Fibroblast of lung (primary cell): ENCODE results near the gene SLC22A1. TPM values are rescaled to one million over a fixed set of nuclear protein-coding genes. Genes with fewer than 3 reads are reported as not detected.

Source experiments
- DNase-seq, 2 donors: peaks; one replicate each; pipeline versions ENCODE4 v3.0.0 to v3.0.0-alpha.2; 2010; ENCODE audit warnings: low read depth in 2 of 2
- H2AFZ ChIP-seq: 2 replicates; pipeline ENCODE4 v1.5.1; 2012; ENCODE audit warnings: low read length, control low read depth, inconsistent platforms
- H3K27ac ChIP-seq: 2 replicates; pipeline ENCODE4 v1.5.1; 2011; ENCODE audit warnings: low read length, control low read depth; ENCODE audit not compliant: insufficient read depth
- H3K27me3 ChIP-seq: 2 replicates; pipeline ENCODE4 v1.5.1; 2011; ENCODE audit warnings: mild to moderate bottlenecking, low read length; ENCODE audit not compliant: control insufficient read depth, insufficient read depth
- H3K36me3 ChIP-seq: 2 replicates; pipeline ENCODE4 v1.5.1; 2011; ENCODE audit warnings: low read length; ENCODE audit not compliant: control insufficient read depth, insufficient read depth
- H3K4me1 ChIP-seq: 2 replicates; pipeline ENCODE4 v1.5.1; 2011; ENCODE audit warnings: low read length; ENCODE audit not compliant: control insufficient read depth, insufficient read depth; ENCODE audit errors: extremely low read depth
- H3K4me2 ChIP-seq: 2 replicates; pipeline ENCODE4 v1.5.1; 2011; ENCODE audit warnings: low read length, control low read depth; ENCODE audit not compliant: insufficient read depth; ENCODE audit errors: extremely low read depth
- H3K4me3 ChIP-seq, 4 experiments: fragments of 200-600 bp in 1 of 4; sonication (generic) in 1 of 4; replicated peaks in 1 of 4; 2 replicates each; pipeline ENCODE4 v1.5.1; 2011 to 2016; ENCODE audit warnings: low read length in 4 of 4, low read depth in 3 of 4, mild to moderate bottlenecking in 3 of 4, control low read depth in 2 of 4, inconsistent platforms in 1 of 4, mixed read lengths in 1 of 4; ENCODE audit not compliant: insufficient read depth in 1 of 4; ENCODE audit errors: control extremely low read depth in 1 of 4
- H3K79me2 ChIP-seq: 2 replicates; pipeline ENCODE4 v1.5.1; 2012; ENCODE audit warnings: mild to moderate bottlenecking, low read length, inconsistent platforms; ENCODE audit not compliant: control insufficient read depth, insufficient read depth
- H3K9ac ChIP-seq: 2 replicates; pipeline ENCODE4 v1.5.1; 2011; ENCODE audit warnings: mild to moderate bottlenecking, low read length, control low read depth; ENCODE audit not compliant: insufficient read depth
- H3K9me3 ChIP-seq: 2 replicates; pipeline ENCODE4 v1.5.1; 2012; ENCODE audit warnings: low read depth, low read length; ENCODE audit not compliant: control insufficient read depth, insufficient read depth
- H4K20me1 ChIP-seq: 2 replicates; pipeline ENCODE4 v1.5.1; 2011; ENCODE audit warnings: low read length; ENCODE audit not compliant: control insufficient read depth, insufficient read depth; ENCODE audit errors: extremely low read depth
- EZH2 ChIP-seq: IDR thresholded peaks from 2 replicates; pipeline ENCODE4 v1.5.1; 2012; ENCODE audit warnings: low read length, control low read depth, mild to moderate bottlenecking; ENCODE audit errors: missing control alignments
- polyA plus RNA-seq, 2 donors: library from polyadenylated mRNA; depleted of rRNA in 1 of 2; stranded (reverse) in 1 of 2; unstranded in 1 of 2; fragments of >200 nt; gene quantifications; 2 replicates each; pipeline ENCODE4 v1.2.1, GENCODE V29; 2011 to 2012; ENCODE audit warnings: missing spikeins in 1 of 2
- total RNA-seq: library from RNA; depleted of rRNA; stranded (reverse); fragments of >200 nt; gene quantifications from 2 replicates; pipeline ENCODE4 v1.2.1, GENCODE V29; 2014
- TF ChIP-seq, protein P1 (sequence below), 2 donors: IDR thresholded peaks in 1 of 2; conservative IDR thresholded peaks in 1 of 2; 1 replicate in 1 of 2; 2 replicates in 1 of 2; pipeline ENCODE4 v1.5.1; 2011 to 2012; ENCODE audit warnings: low read length in 2 of 2, control low read depth in 1 of 2, inconsistent platforms in 1 of 2, low read depth in 1 of 2, mild to moderate bottlenecking in 1 of 2

The SLC22A1 gene
- total and polyA plus RNA-seq, 2 donors (not counting 1 experiment from before 2014, with no cell fraction given) = 0.06 to 0.50 TPM

- no peak overlapping the region for H3K27ac ChIP-seq
- H3K4me1 ChIP-seq = peaks cover 3% of the 10 kb centered on the region
- no peaks in the 10 kb centered on the region for H3K9me3 ChIP-seq
- no peak for DNase-seq
- no peaks in the 10 kb centered on the region for H4K20me1 ChIP-seq
- H3K36me3 ChIP-seq = peaks cover 26% of the 10 kb centered on the region
- H3K9ac ChIP-seq = no peak overlapping the region
- no peak overlapping the region for H3K4me3 ChIP-seq
- no peaks in the 10 kb centered on the region for H3K79me2 ChIP-seq
- TF ChIP-seq, protein P1, sequence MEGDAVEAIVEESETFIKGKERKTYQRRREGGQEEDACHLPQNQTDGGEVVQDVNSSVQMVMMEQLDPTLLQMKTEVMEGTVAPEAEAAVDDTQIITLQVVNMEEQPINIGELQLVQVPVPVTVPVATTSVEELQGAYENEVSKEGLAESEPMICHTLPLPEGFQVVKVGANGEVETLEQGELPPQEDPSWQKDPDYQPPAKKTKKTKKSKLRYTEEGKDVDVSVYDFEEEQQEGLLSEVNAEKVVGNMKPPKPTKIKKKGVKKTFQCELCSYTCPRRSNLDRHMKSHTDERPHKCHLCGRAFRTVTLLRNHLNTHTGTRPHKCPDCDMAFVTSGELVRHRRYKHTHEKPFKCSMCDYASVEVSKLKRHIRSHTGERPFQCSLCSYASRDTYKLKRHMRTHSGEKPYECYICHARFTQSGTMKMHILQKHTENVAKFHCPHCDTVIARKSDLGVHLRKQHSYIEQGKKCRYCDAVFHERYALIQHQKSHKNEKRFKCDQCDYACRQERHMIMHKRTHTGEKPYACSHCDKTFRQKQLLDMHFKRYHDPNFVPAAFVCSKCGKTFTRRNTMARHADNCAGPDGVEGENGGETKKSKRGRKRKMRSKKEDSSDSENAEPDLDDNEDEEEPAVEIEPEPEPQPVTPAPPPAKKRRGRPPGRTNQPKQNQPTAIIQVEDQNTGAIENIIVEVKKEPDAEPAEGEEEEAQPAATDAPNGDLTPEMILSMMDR (conservative IDR thresholded peaks at IDR 0.05 in 1 of 2, IDR thresholded peaks at IDR 0.05 in 1 of 2; ENCODE audit: low read depth in 1 of 2, low read length in 2 of 2) = no peak
- no peak for TF ChIP-seq EZH2
- no peak overlapping the region for H3K4me2 ChIP-seq
- no peak overlapping the region for H2AFZ ChIP-seq
- no peaks in the 10 kb centered on the region for H3K27me3 ChIP-seq
These were observed 35.7 kb upstream of the SLC22A1 start for GRCh38 chr6:160085713-160086505.

DNA sequence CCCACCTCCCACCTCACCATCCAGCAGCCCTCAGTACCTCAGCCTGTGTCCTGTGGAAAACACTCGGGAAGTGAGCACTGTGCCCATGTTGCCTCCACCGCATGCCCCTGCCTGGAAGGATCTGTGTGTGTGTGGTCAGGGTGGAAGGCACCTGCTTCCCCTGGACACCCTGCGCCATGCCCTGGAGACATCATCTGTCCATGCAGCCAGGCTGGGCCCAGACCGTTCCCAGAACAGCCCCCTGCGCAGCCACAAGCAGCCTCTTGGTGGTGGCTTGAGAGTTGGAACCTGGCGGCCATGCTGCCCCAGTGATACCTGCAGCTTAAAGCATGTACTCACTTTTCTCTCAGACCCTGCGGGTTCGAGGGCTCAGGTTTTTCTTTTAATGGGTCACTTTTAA, 34.9 kb upstream of the SLC22A1 start:
- Histone ChIP-seq H3K9me3 (no peaks in the 10 kb centered on the region), H3K27ac (no peak overlapping the region), H3K4me3 (no peak overlapping the region), H4K20me1 (no peaks in the 10 kb centered on the region), H2AFZ (no peak overlapping the region), H3K9ac (no peak overlapping the region), H3K27me3 (no peaks in the 10 kb centered on the region), H3K79me2 (no peaks in the 10 kb centered on the region), H3K4me2 (no peak overlapping the region), H3K4me1 (peaks cover 3% of the 10 kb centered on the region), H3K36me3 (peaks cover 28% of the 10 kb centered on the region)
- no peak for TF ChIP-seq EZH2
- TF ChIP-seq, protein P1 (conservative IDR thresholded peaks at IDR 0.05 in 1 of 2, IDR thresholded peaks at IDR 0.05 in 1 of 2; ENCODE audit: low read depth in 1 of 2, low read length in 2 of 2) = no peak
- DNase-seq = no peak

DNA sequence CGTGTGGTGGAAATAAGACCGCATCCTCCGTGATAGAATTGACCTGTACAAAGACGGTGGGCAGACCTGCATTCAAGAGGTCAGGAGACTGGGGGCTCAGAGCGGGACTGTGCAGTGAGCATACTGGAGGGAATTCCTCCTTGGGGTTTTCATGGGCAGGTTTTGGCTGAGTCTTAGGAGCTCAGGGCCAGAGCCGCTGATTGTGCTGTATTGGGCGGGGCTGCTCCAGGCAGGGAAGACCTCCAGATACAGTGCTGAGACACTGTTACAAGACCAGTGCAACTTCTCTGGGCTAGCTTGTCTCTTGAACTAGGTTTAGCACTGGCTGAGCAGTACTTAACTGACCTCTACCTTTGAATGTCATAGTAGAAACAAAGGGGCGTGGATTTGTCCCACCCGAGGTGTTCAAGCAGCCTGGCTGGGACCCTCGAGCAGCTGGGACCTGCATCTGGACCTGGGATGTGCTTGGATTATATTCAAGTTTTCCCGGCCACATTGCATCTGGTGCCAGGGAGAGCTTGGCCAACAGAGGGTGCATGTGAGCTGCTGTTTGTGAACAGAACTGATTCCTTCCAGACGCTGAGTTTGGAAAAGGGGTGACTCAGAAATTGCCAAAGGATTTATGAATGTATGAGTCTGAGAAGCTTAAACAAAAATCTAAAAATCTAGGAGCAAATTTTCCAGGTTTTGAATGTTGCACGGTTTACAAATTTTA, 33.4 kb upstream of the SLC22A1 start:
- Histone ChIP-seq H3K4me1 (peaks cover 3% of the 10 kb centered on the region), H3K4me3 (no peak overlapping the region), H3K9me3 (no peaks in the 10 kb centered on the region), H2AFZ (no peak overlapping the region), H3K27me3 (no peaks in the 10 kb centered on the region), H3K36me3 (peaks cover 32% of the 10 kb centered on the region), H3K27ac (no peak overlapping the region), H3K4me2 (no peak overlapping the region), H3K9ac (no peak overlapping the region), H4K20me1 (no peaks in the 10 kb centered on the region), H3K79me2 (no peaks in the 10 kb centered on the region)
- TF ChIP-seq EZH2 = no peak
- TF ChIP-seq, protein P1 (conservative IDR thresholded peaks at IDR 0.05 in 1 of 2, IDR thresholded peaks at IDR 0.05 in 1 of 2; ENCODE audit: low read depth in 1 of 2, low read length in 2 of 2) = peak; percentile 93 to 97
- peak; percentile 78 to 87 for DNase-seq
